Transverse colon (tissue), 4 donors: ENCODE data around the gene MED23.

Experiments
- CTCF ChIP-seq, 5 experiments: fragments of 200-600 bp in 3 of 5; fragments of 450-650 bp in 2 of 5; sonication (generic) in 3 of 5; IDR thresholded peaks; 1 replicate in 2 of 5; 2 replicates in 3 of 5; pipeline ENCODE4 v1.5.1; 2016 to 2017; ENCODE audit warnings: antibody characterized with exemption in 5 of 5, inconsistent platforms in 3 of 5, mild to moderate bottlenecking in 2 of 5, moderate library complexity in 1 of 5
- EP300 ChIP-seq: sonication (generic); formaldehyde crosslinking; IDR thresholded peaks from one replicate; pipeline ENCODE4 v1.6.1; 2017; ENCODE audit warnings: antibody characterized with exemption, low read depth
- POLR2A ChIP-seq: fragments of 450-650 bp; IDR thresholded peaks from one replicate; pipeline ENCODE4 v1.6.1; 2016; ENCODE audit warnings: antibody characterized with exemption, mild to moderate bottlenecking, moderate library complexity
- POLR2AphosphoS5 ChIP-seq, 3 donors: sonication (generic); formaldehyde crosslinking; IDR thresholded peaks; one replicate each; pipeline ENCODE4 v1.6.1; 2016; ENCODE audit warnings: antibody characterized with exemption in 3 of 3

- no peak for TF ChIP-seq CTCF (IDR thresholded peaks at IDR 0.05)
- no peak for TF ChIP-seq POLR2A
- TF ChIP-seq EP300: no peak
- no peak for TF ChIP-seq POLR2AphosphoS5 (IDR thresholded peaks at IDR 0.05)
Measured at GRCh38 chr6:131646249-131646670, 18.2 kb upstream of the MED23 start.
